Panc1 (cell line): ENCODE results near the gene PLEKHG4. TPM values are rescaled to one million over a fixed set of nuclear protein-coding genes. Genes with fewer than 3 reads are reported as not detected.
A peak's percentile ranks its signal among the peaks of the same experiment; 100 is the strongest.

Experiments
- ATAC-seq: fragments of 200-7000 bp; cut with Tn5 transposase; 2 replicates; pipeline ENCODE4 v1.9.1; 2020; ENCODE audit warnings: mild to moderate bottlenecking, moderate library complexity
- BruUV-seq: library from RNA; stranded (reverse); fragments of 400-500 nt; replicated peaks from 2 replicates; lab custom pipeline; 2021; lab: Mats Ljungman, UMichigan
- CTCF ChIA-PET: fragments of 300-600 bp; sonication (Branson Sonifier 250); formaldehyde crosslinking; loops from one replicate; lab custom pipeline; 2022; ENCODE audit warnings: antibody characterized with exemption; lab: Charles Lee
- POLR2A ChIA-PET: fragments of 300-600 bp; sonication (Branson Sonifier 250); formaldehyde crosslinking; loops from one replicate; lab custom pipeline; 2022; ENCODE audit warnings: antibody characterized with exemption; lab: Charles Lee
- DNase-seq: peaks from one replicate; pipeline ENCODE4 v3.0.0-alpha.2; 2010; ENCODE audit warnings: low read depth, low spot score
- H3K27ac ChIP-seq: 2 replicates; pipeline ENCODE4 v1.5.1; 2011; ENCODE audit warnings: mild to moderate bottlenecking, low read length, inconsistent platforms
- H3K27me3 ChIP-seq: fragments of 200-500 bp; sonication (Bioruptor generic); 2 replicates; pipeline ENCODE4 v1.6.0; 2014; ENCODE audit warnings: low read length, inconsistent platforms; ENCODE audit not compliant: control insufficient read depth, insufficient read depth
- H3K36me3 ChIP-seq: fragments of 200-500 bp; sonication (Bioruptor generic); 2 replicates; pipeline ENCODE4 v1.5.1; 2014; ENCODE audit warnings: inconsistent platforms, mild to moderate bottlenecking, low read length, moderate library complexity; ENCODE audit not compliant: control insufficient read depth, insufficient read depth
- H3K4me1 ChIP-seq: 2 replicates; pipeline ENCODE4 v1.5.1; 2011; ENCODE audit warnings: inconsistent platforms, mild to moderate bottlenecking, low read length, moderate library complexity; ENCODE audit not compliant: control insufficient read depth, insufficient read depth
- H3K4me3 ChIP-seq, 2 experiments: 2 replicates each; pipeline ENCODE4 v1.5.1; 2011 to 2012; ENCODE audit warnings: low read depth in 2 of 2, low read length in 2 of 2, mild to moderate bottlenecking in 2 of 2, inconsistent platforms in 1 of 2, moderate library complexity in 1 of 2
- H3K9me3 ChIP-seq: fragments of 200-500 bp; sonication (Bioruptor generic); 2 replicates; pipeline ENCODE4 v1.5.1; 2014; ENCODE audit warnings: low read depth, mild to moderate bottlenecking, inconsistent platforms, low read length, moderate library complexity; ENCODE audit not compliant: control insufficient read depth, insufficient read depth
- CTCF ChIP-seq: fragments of 450-650 bp; IDR thresholded peaks from 2 replicates; pipeline ENCODE4 v1.5.1; 2017; ENCODE audit warnings: mild to moderate bottlenecking
- POLR2AphosphoS5 ChIP-seq: IDR thresholded peaks from 2 replicates; pipeline ENCODE4 v1.6.1; 2012; ENCODE audit warnings: mild to moderate bottlenecking, low read depth, low read length, moderate library complexity
- REST ChIP-seq, 2 experiments: IDR thresholded peaks; 2 replicates each; pipeline ENCODE4 v1.6.1; 2011 to 2012; ENCODE audit warnings: low read depth in 2 of 2, control low read depth in 1 of 2, low read length in 1 of 2, mild to moderate bottlenecking in 1 of 2, moderate library complexity in 1 of 2; ENCODE audit not compliant: insufficient read depth in 1 of 2
- SIN3A ChIP-seq: IDR thresholded peaks from 2 replicates; pipeline ENCODE4 v1.6.1; 2012; ENCODE audit warnings: low read depth, mild to moderate bottlenecking, low read length, moderate library complexity, borderline replicate concordance; ENCODE audit not compliant: insufficient read depth
- TCF7L2 ChIP-seq: IDR thresholded peaks from 2 replicates; pipeline ENCODE4 v1.6.1; 2011; ENCODE audit warnings: mild to moderate bottlenecking, low read depth, low read length, inconsistent platforms
- in situ Hi-C: cut with HindIII; loops from 2 replicates; pipeline ENCODE4 v1.10.0; 2016; ENCODE audit warnings: low sequenced_read_pairs, low pct_unique_long_range_greater_than_20kb
- intact Hi-C: fragments of 100-400 bp; cut with micrococcal nuclease; formaldehyde crosslinking; loops from one replicate; pipeline ENCODE4 v1.10.0; 2022; ENCODE audit not compliant: unreplicated experiment
- total RNA-seq: library from RNA; stranded (reverse); gene quantifications from one replicate; pipeline ENCODE4 v1.2.1, GENCODE V29; 2021; ENCODE audit not compliant: unreplicated experiment

PLEKHG4 gene
- total RNA-seq, 1 experiment from 2014 or later: 6.7 TPM

GRCh38 chr16:67311607-67312488, 32.5 kb downstream of the PLEKHG4 start:
- no peak overlapping the region for H3K4me3 ChIP-seq
- H3K4me1 ChIP-seq: no peaks in the 10 kb centered on the region
- intact Hi-C loops (no loop called here), in situ Hi-C loops (no loop called here)
- CTCF ChIA-PET: no interaction called here
- ATAC-seq (peak; percentile 84), DNase-seq (peak; percentile 94)
- no TSS peak for BruUV-seq
- POLR2A ChIA-PET: no interaction called here
- H3K27me3 ChIP-seq: no peaks in the 10 kb centered on the region
- H3K36me3 ChIP-seq: no peaks in the 10 kb centered on the region
- H3K9me3 ChIP-seq: no peaks in the 10 kb centered on the region
- H3K27ac ChIP-seq: no peak overlapping the region
- TF ChIP-seq REST (IDR thresholded peaks at IDR 0.05; ENCODE audit: insufficient read depth in 1 of 2, low read depth in 2 of 2, low read length in 1 of 2) (no peak), TCF7L2 (no peak), CTCF (no peak)

GRCh38 chr16:67312719-67313118, 33.4 kb downstream of the PLEKHG4 start:
- in situ Hi-C loops (no loop called here), intact Hi-C loops (no loop called here)
- H3K4me1 ChIP-seq: no peaks in the 10 kb centered on the region
- ATAC-seq (no peak), DNase-seq (no peak)
- no TSS peak for BruUV-seq
- no peak overlapping the region for H3K4me3 ChIP-seq
- POLR2A ChIA-PET: no interaction called here
- H3K9me3 ChIP-seq: no peaks in the 10 kb centered on the region
- H3K27ac ChIP-seq: no peak overlapping the region
- TF ChIP-seq SIN3A: no peak
- TF ChIP-seq POLR2AphosphoS5: no peak
- TF ChIP-seq REST (IDR thresholded peaks at IDR 0.05; ENCODE audit: insufficient read depth in 1 of 2, low read depth in 2 of 2, low read length in 1 of 2): no peak
- no peak for TF ChIP-seq TCF7L2
- no peak for TF ChIP-seq CTCF
- no peaks in the 10 kb centered on the region for H3K27me3 ChIP-seq
- CTCF ChIA-PET: no interaction called here
- H3K36me3 ChIP-seq: no peaks in the 10 kb centered on the region
